OCI-LY7 (cell line): ENCODE measurements around the gene MAP3K19. TPM values are rescaled to one million over a fixed set of nuclear protein-coding genes. Genes with fewer than 3 reads are reported as not detected.

Experiments
- BruUV-seq: library from RNA; stranded (reverse); fragments of 400-500 nt; replicated peaks from 2 replicates; lab custom pipeline; 2021; lab: Mats Ljungman, UMichigan
- CTCF ChIA-PET: fragments of 300-600 bp; sonication (Branson Sonifier 250); formaldehyde crosslinking; loops from one replicate; lab custom pipeline; 2022; ENCODE audit warnings: antibody characterized with exemption; ENCODE audit not compliant: unreplicated experiment; lab: Charles Lee
- POLR2A ChIA-PET: fragments of 300-600 bp; sonication (Branson Sonifier 250); formaldehyde crosslinking; loops from one replicate; lab custom pipeline; 2022; ENCODE audit warnings: antibody characterized with exemption; lab: Charles Lee
- DNase-seq: peaks from one replicate; pipeline ENCODE4 v3.0.0-alpha.2; 2015; ENCODE audit warnings: low spot score
- H2AFZ ChIP-seq: fragments of 200-600 bp; sonication (generic), shearing (Covaris generic); 2 replicates; pipeline ENCODE4 v1.6.1; 2014; ENCODE audit warnings: mild to moderate bottlenecking, antibody characterized with exemption, low read length, moderate library complexity
- H3K27ac ChIP-seq: fragments of 200-600 bp; sonication (generic); 2 replicates; pipeline ENCODE4 v1.5.1; 2014; ENCODE audit warnings: mixed run types, low read depth, mild to moderate bottlenecking, moderate library complexity, low read length, inconsistent platforms; ENCODE audit not compliant: poor library complexity, severe bottlenecking
- H3K36me3 ChIP-seq: fragments of 200-600 bp; sonication (generic); 2 replicates; pipeline ENCODE4 v1.6.1; 2014; ENCODE audit warnings: mild to moderate bottlenecking, antibody characterized with exemption, low read length, moderate library complexity, mixed read lengths; ENCODE audit not compliant: insufficient read depth
- H3K4me1 ChIP-seq: fragments of 200-600 bp; sonication (generic); 2 replicates; pipeline ENCODE4 v1.5.1; 2014; ENCODE audit warnings: mild to moderate bottlenecking, low read length; ENCODE audit not compliant: insufficient read depth, poor library complexity, severe bottlenecking
- H3K4me2 ChIP-seq: fragments of 200-600 bp; sonication (generic); 2 replicates; pipeline ENCODE4 v1.6.1; 2014; ENCODE audit warnings: mild to moderate bottlenecking, low read length
- H3K4me3 ChIP-seq: fragments of 200-600 bp; sonication (generic); 2 replicates; pipeline ENCODE4 v1.5.1; 2014; ENCODE audit warnings: mild to moderate bottlenecking, low read depth, low read length; ENCODE audit not compliant: poor library complexity, severe bottlenecking
- H3K79me2 ChIP-seq: fragments of 200-600 bp; sonication (generic); 2 replicates; pipeline ENCODE4 v1.6.1; 2016; ENCODE audit warnings: low read depth, mild to moderate bottlenecking, low read length, moderate library complexity, mixed read lengths; ENCODE audit not compliant: insufficient read depth
- H3K9me2 ChIP-seq: fragments of 200-600 bp; sonication (generic); 2 replicates; pipeline ENCODE4 v1.6.1; 2016; ENCODE audit warnings: mild to moderate bottlenecking, low read length, mixed read lengths; ENCODE audit not compliant: insufficient read depth
- H3K9me3 ChIP-seq: fragments of 200-600 bp; sonication (generic); 2 replicates; pipeline ENCODE4 v1.6.1; 2014; ENCODE audit warnings: mild to moderate bottlenecking, mixed run types, low read length, mixed read lengths
- H4K20me1 ChIP-seq: fragments of 200-600 bp; sonication (generic); 2 replicates; pipeline ENCODE4 v1.6.1; 2014; ENCODE audit warnings: mild to moderate bottlenecking, antibody characterized with exemption, low read length, moderate library complexity, mixed read lengths; ENCODE audit not compliant: insufficient read depth
- EZH2phosphoT487 ChIP-seq: fragments of 200-600 bp; sonication (generic); IDR thresholded peaks from 2 replicates; pipeline ENCODE4 v1.6.1; 2018; ENCODE audit warnings: low read depth, borderline replicate concordance, mild to moderate bottlenecking, mixed run types, antibody characterized with exemption, low read length, moderate library complexity, mixed read lengths
- intact Hi-C: fragments of 100-400 bp; cut with micrococcal nuclease; formaldehyde crosslinking; loops from one replicate; pipeline ENCODE4 v1.10.0; 2022; ENCODE audit not compliant: unreplicated experiment
- total RNA-seq, 2 experiments: library from RNA; depleted of rRNA in 1 of 2; stranded (reverse); fragments of >200 nt in 1 of 2; shearing (Covaris generic) in 1 of 2; gene quantifications; 2 replicates each; pipeline ENCODE4 v1.2.3, GENCODE V29; 2014 to 2022
- TF ChIP-seq, protein P1 (sequence below): fragments of 200-600 bp; sonication (generic); conservative IDR thresholded peaks from 2 replicates; pipeline ENCODE4 v1.5.1; 2014; ENCODE audit warnings: mild to moderate bottlenecking, antibody characterized with exemption, low read length, moderate library complexity, mixed read lengths

Gene MAP3K19
- total RNA-seq, 2 experiments from 2014 or later, result not detected

DNA sequence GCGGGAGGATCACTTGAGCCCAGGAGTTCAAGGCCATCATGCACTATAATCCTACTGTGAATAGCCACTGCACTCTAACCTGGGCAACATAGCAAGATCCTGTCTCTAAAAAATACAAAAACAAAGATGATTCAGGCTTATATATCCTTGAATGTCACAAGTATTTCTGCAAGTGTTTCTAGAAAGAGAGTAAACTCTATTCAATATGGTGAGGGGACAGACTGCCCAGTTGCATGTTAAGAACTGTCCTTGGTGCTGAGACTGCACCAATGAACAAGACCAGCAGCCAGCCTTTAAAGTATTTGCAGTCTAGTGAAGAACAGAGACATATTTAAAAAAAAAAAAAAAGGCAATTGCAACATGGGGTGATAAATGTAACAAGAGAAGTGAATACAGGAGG lies 16.4 kb downstream of the MAP3K19 start:
- peak; percentile 11 for DNase-seq

DNA sequence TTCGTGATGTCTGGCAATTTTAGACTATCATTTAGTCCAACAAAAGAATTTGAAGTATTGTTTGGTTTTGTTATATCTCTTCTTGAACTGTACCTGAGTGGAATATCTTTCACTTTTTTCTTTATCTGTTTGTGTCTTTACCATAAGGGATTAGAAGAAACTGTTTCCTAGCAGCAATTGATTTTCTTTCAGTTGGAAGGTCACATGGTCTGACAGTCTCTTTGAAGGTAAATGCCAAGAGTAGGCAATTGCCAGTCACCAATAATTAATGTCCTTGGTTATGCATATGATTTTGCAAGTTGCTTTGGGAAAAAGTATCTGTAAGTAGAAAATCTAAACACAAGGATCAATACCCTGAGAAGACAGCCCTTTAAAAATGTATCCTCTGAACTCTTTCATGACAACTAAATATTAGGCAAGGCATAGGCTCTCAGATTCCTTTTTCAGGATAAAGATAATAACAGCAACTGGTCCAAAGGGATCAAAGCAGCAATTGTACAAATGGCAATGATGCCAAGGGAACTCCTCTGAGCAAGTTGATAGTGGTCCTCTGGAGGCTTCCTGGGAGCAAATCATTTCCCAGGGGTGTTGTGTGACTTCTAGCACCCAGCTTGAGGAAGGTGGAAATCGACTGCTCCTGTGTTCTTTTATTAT lies 17.6 kb downstream of the MAP3K19 start:
- BruUV-seq, result no TSS peak
- H3K4me3 ChIP-seq, result no peak overlapping the region
- H3K9me2 ChIP-seq, result no peaks in the 10 kb centered on the region
- H3K79me2 ChIP-seq, result no peaks in the 10 kb centered on the region
- TF ChIP-seq EZH2phosphoT487, result no peak
- TF ChIP-seq, protein P1, sequence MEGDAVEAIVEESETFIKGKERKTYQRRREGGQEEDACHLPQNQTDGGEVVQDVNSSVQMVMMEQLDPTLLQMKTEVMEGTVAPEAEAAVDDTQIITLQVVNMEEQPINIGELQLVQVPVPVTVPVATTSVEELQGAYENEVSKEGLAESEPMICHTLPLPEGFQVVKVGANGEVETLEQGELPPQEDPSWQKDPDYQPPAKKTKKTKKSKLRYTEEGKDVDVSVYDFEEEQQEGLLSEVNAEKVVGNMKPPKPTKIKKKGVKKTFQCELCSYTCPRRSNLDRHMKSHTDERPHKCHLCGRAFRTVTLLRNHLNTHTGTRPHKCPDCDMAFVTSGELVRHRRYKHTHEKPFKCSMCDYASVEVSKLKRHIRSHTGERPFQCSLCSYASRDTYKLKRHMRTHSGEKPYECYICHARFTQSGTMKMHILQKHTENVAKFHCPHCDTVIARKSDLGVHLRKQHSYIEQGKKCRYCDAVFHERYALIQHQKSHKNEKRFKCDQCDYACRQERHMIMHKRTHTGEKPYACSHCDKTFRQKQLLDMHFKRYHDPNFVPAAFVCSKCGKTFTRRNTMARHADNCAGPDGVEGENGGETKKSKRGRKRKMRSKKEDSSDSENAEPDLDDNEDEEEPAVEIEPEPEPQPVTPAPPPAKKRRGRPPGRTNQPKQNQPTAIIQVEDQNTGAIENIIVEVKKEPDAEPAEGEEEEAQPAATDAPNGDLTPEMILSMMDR, result no peak
- H3K4me1 ChIP-seq, result no peaks in the 10 kb centered on the region
- no peak for DNase-seq
- H4K20me1 ChIP-seq, result no peaks in the 10 kb centered on the region
- CTCF ChIA-PET, result no interaction called here
- no peaks in the 10 kb centered on the region for H3K36me3 ChIP-seq
- H3K4me2 ChIP-seq, result no peak overlapping the region
- H2AFZ ChIP-seq, result no peak overlapping the region
- POLR2A ChIA-PET, result interaction anchor here (0.6 to 0.7 kb wide), 2 partner anchors 22 to 41 kb away, joined by 3 read pairs; no protein-coding TSS in a partner anchor
- no peaks in the 10 kb centered on the region for H3K9me3 ChIP-seq
- no peak overlapping the region for H3K27ac ChIP-seq
- intact Hi-C loops, result no loop called here

More for the DNA sequence above, 16.4 kb downstream of the MAP3K19 start:
- H3K9me2 ChIP-seq, result no peaks in the 10 kb centered on the region
- H3K4me2 ChIP-seq, result no peak overlapping the region
- no peak overlapping the region for H2AFZ ChIP-seq
- no peaks in the 10 kb centered on the region for H3K9me3 ChIP-seq
- H3K36me3 ChIP-seq, result no peaks in the 10 kb centered on the region
- TF ChIP-seq EZH2phosphoT487, result no peak
- TF ChIP-seq, protein P1, result no peak
- no TSS peak for BruUV-seq
- H3K4me1 ChIP-seq, result no peaks in the 10 kb centered on the region
- H4K20me1 ChIP-seq, result no peaks in the 10 kb centered on the region
- H3K4me3 ChIP-seq, result no peak overlapping the region
- CTCF ChIA-PET, result no interaction called here
- intact Hi-C loops, result no loop called here
- POLR2A ChIA-PET, result no interaction called here
- H3K79me2 ChIP-seq, result no peaks in the 10 kb centered on the region
- H3K27ac ChIP-seq, result no peak overlapping the region

DNA sequence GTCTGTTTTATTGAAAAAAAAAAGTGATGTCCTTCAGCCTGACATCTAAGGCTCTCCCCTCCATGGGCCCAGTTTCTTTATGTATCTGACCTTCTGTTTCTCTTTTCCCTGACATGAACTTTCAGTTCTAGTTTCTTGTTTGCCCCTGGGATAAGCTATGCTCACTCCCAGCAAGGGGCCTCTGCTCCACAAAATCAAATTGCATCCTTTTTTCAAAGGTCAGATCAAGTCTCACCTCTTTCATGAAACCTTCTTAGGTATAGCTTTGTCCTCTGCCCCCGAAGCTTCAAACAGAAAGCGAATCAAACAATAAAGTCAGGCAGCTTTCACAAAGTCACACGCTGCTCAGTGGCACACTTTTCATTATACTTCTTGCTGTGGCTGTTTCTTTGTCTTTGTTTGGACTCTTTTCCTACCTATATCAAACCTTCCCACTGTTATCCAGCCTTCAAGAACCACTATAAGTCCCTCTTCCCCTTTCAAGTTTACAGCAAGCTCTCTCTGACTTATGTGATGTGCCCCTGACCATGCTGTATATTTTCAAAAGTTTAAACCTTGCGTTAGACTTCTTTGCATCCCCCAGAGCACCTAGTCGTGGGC lies 23.3 kb downstream of the MAP3K19 start:
- no peaks in the 10 kb centered on the region for H4K20me1 ChIP-seq
- CTCF ChIA-PET, result interaction anchor here (0.5 kb wide), 1 partner anchor 131 kb away, joined by 3 read pairs; no protein-coding TSS in a partner anchor
- H2AFZ ChIP-seq, result no peak overlapping the region
- no peak overlapping the region for H3K4me2 ChIP-seq
- H3K4me3 ChIP-seq, result no peak overlapping the region
- TF ChIP-seq, protein P1, result no peak
- TF ChIP-seq EZH2phosphoT487, result no peak
- H3K79me2 ChIP-seq, result no peaks in the 10 kb centered on the region
- POLR2A ChIA-PET, result interaction anchor here (1.2 kb wide), 1 partner anchor 59 kb away, joined by 4 read pairs; no protein-coding TSS in a partner anchor
- BruUV-seq, result no TSS peak
- no peak for DNase-seq
- intact Hi-C loops, result no loop called here
- no peaks in the 10 kb centered on the region for H3K9me2 ChIP-seq
- H3K4me1 ChIP-seq, result no peaks in the 10 kb centered on the region
- no peaks in the 10 kb centered on the region for H3K9me3 ChIP-seq
- no peak overlapping the region for H3K27ac ChIP-seq
- no peaks in the 10 kb centered on the region for H3K36me3 ChIP-seq
